Activated CD8-positive, alpha-beta memory T cell treated with anti-CD3 and anti-CD28 coated beads for 48 hours (primary cell): ENCODE results near the gene FTO.

Experiments
- DNase-seq, 3 experiments: peaks; one replicate each; pipeline ENCODE4 v3.0.0-alpha.2; 2020; ENCODE audit warnings: low read depth in 2 of 3, low spot score in 2 of 3

Gene FTO

DNA sequence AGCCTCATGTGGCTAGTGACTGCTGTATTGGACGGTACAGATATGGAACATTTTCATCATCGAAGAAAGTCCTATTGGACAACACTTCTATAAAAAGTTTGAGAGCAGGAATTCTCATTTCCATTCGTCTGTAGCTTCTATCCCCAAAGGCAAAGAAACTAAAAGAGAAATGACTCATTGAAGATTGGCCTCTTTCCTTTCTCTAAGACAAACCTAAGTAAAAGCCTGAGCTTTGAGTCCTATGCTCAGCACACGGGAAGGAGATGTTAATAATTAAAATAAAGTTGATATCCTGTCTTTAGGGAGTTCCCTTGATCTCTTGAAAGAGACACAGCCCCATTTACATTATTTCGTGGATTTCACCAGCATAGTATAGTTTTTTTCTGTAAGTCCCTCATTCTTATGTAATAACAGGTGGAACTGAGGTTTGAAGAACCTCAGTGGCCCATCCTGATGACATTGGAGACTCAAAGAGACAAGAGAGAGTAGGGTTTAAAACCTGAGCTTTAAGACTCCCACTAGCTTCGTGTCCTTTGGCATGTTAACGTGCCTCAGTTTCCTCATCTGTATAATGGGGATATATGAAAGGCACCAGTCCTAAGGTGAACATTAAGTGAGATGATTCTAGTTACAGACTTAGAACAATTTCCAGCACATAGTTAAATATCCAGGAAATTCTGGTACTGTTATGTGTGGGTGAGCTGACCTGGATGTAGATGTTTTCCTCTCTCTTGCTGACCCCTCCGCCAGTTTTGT lies 408.7 kb downstream of the FTO start:
- DNase-seq: no peak

DNA sequence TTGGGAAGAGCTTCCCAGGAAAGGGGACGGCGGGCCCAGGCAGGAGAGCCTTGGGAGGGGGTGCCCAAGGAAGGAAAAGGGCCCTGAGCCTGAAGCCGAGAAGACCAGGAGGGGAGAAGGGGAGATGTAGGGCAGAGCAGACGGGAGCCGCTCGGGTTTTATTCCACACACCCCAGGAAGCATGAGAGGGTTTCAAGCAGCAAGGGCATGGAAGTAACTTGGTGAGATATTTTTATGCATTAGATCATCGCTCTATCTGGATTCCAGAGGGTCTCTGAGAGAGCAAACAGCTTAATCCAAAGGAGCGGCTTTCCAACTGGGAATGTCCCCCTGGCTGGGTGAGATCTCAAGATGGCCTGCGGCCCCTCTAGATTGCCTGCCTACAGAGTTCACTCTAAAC lies 411.6 kb downstream of the FTO start:
- DNase-seq: no peak

DNA sequence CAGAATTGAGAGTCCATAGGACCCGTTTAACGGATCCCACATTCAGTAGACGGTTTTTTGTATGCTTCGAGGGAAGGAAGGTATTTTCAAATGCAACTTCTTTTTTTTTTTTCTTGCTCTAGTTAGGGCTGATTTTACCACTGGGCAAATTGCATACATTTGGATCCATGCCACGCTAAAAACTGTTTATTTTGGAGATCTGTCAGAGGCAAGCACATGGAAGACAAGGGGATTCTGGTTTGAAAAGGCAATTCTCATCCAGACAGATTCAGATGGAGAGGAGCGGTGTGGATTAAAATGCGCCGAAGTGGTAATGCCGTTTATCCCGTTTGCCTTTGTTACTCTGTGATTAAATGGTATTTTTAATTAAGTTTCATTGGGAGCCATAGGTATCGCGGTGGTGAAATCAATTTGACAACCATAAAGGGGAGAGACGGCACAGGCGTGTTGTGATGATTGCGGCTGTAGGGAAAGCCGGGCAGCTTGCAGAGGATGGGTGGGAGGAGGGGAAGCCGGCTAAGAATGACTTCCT lies 412.2 kb downstream of the FTO start:
- no peak for DNase-seq

DNA sequence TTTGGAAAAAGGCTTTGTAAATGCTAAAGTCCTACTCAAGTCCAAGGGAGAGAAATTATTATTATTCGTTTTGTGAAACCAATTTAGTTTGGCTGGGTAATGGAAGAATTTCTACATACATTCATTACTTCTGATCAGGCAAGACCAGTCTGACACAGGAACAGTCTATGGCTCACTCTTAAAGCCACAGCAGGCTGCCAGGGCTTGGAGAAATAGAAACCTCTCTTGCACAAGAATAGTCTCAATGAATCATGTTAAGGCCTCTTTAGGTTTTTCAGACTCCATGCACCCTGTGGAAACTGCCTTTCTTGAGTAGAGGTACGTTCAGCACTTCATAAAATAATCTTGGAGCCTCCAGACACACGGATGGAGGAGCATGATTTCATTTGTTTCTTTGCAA lies 414.9 kb downstream of the FTO start:
- no peak for DNase-seq

DNA sequence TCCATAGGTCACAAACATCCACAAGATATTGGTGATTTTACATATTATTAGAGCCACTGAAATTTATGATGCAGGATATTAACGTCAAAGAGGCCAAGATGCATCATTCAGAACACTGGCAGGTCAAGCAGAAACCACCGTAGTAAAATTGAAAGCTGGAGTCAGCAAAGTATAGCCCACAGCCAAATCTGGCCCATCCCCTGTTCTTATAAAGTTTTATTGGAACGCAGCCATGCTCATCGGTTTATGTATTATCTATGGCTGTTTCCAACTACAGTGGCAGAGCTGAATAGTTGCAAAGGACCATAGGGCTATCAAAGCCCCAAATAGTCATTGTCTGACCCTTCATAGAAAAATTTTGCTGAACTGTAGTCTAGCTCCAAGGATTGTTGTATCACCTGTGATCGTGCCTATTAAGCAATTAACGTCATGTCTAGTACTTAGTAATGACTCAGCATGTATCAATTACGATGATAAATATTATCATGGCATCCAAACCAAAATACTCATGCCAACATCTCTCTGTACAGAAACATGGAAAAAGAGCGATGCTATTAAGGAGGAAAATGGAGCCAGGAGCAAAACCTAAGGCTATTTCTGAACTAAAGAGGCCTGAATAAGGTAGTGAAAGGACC lies 417.0 kb downstream of the FTO start:
- DNase-seq: no peak

DNA sequence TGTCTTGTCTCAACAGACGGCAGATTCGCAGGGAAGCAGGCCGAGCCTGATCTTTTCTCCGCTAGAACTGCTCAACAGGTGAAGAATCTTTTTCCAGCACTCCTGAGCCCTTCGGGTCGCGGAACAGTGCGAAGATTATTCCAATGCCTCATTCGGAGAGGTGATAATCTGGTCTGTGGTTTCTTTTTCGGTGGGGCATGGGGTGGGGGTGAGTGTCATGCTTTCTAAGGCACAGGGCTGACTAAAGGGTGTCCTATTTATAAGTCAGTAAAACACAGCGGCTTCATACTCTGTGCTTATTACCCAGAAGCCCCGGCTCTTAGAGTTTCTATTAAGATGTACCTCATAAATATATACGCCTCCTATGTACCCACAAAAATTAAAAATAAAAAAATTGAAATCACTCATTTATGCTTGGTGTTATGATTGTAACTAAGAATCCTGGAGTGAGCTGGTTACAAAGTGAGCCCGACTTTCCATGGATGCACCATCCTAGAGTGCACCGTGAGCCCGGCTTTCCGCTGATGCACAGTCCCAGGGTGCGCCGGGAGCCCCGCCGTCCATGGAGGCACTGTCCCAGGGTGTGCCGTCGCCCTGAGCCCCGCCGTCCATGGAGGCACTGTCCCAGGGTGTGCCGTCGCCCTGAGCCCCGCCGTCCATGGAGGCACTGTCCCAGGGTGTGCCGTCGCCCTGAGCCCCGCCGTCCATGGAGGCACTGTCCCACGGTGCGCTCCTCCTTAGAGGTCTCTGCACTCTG lies 417.8 kb downstream of the FTO start:
- DNase-seq: no peak

DNA sequence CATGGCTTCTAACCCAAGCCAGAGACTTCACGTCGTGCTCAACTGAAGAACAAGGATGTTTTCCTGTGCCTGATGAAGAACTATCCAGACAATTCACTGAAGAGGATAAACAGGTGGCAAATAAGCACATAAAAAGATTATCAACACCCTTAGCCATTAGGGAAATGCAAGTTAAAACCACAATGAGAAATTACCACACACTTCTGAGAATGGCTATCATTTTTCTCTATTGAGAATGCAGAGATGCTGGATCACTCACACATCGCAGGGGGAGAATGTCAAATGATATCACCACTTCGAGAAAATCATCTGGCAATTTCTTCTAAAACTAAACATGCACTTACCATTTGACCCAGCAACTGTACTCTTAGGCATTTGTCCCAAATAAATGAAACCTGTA lies 419.8 kb downstream of the FTO start:
- DNase-seq: no peak

GRCh38 chr16:54125751-54126655 lies 422.0 kb downstream of the FTO start:
- DNase-seq: no peak

- DNase-seq: no peak
These were observed 423.0 kb downstream of the FTO start for GRCh38 chr16:54126907-54127306.

DNA sequence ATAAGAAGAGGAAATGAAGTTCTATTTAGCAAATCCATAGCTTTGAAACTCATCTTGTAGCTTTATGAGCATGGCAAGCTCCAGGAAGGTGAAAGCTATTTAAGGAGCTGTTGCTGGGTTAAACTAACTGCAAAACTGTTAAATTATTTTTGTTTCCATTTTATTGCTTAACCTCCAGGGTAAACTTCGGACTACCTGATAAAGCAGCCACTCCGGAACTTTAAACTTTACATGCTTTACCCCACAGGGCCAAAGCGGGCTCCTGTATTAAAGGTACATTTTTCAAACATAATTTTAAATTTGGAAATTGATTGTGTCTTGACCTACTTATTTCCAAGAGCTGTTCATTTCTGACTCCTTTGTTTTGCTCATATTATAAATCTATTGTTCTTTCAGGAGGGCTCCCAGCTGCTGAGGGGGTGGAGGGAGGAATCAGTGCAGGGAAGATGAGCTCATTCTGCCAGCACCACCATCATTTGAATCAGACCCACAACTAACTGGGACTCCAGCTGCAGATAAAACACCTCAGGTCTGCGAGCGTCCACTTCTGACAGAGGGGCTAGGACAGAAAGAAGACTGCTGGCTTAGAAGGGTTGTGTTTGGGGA lies 424.8 kb downstream of the FTO start:
- no peak for DNase-seq

DNA sequence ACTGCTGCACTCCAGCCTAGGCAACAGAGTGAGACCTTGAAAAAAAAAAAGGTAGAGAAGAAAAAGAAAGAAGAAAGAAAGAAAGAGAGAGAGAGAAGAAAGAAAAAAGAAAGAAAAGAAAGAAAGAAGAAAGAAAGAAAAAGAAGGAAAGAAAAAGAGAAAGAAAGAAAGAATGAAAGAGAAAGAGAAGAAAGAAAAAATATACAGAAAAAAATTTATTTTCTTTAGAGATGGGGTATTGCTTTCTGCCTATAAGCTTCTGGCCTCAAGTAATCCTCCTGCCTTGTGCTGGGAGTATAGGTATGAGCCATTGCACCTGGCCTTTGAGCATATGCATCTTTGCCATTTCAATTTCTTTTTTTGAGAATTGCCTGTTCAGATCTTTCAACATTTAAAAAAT lies 425.9 kb downstream of the FTO start:
- no peak for DNase-seq

- DNase-seq: no peak
These were observed 431.7 kb downstream of the FTO start for GRCh38 chr16:54135361-54136275.

GRCh38 chr16:54136276-54136625 lies 432.3 kb downstream of the FTO start:
- DNase-seq: no peak

DNA sequence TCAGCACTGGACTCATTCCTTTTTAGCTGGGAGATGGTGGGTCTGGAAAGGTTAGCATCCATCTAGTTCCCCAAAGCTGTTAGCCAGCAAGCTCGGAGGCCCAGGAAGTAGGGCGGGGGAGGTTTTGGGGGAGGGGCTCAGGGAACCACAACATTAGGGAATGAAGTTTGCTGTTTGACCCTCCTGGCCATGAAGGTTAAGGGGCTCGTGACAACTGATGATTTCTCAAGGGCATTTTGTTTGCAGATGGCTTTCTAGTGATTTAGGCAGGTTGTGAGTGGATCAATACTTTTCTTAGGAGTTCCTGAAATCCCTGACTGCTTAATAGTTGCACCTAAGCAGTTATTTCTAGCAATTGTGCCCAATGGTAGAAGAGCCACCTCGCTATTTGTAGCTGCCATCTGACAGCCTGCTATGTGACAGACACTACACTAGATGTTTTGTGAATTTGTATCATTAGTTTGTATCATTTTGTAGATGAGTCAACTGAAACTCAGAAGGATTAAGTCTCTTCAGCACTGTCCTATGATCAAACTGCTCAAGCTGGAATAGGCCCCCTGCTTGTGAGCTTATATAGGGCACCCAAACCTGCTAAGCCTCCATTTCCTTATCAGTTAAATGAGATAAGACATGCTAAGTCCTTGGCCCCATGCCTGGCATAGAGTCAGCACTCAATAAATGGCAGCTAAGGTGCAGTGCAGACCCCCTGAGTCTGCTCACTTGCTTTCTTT lies 436.3 kb downstream of the FTO start:
- no peak for DNase-seq

DNA sequence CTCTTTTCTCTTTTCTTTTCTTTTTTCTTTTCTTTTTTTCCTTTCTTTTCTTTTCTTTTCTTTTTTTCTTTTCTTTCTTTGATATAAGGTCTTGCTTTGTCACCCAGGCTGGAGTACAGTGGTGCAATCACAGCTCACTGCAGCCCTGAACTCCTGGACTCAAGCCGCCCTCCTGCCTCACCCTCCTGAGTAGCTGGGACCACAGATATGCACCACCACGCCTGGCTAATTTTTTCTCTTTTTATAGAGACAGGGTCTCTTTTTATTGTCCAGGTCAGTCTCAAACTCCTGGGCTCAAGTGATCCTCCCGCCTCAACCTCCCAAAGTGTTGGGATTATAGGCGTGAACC lies 436.8 kb downstream of the FTO start:
- DNase-seq: no peak

DNA sequence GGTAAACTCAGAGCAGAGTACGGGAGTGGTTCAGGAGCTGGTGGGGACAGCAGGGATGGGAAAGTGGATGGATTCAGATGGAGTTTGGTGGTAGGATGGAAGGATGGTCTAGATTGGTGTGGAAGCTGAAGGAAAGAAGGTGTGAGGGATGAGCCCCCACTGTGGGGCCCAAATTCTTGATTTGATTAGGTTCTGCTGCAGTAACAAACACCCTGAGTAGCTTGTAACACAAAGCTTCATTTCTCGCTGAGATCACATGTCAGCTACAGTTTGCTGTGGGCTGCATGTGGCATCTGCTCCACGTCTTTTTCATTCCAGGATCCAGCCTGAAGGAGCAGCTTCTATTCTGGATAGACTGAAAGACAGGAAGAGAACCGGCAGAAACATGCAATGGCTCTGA lies 438.8 kb downstream of the FTO start:
- DNase-seq: no peak

GRCh38 chr16:54143410-54143809 lies 439.5 kb downstream of the FTO start:
- no peak for DNase-seq

DNA sequence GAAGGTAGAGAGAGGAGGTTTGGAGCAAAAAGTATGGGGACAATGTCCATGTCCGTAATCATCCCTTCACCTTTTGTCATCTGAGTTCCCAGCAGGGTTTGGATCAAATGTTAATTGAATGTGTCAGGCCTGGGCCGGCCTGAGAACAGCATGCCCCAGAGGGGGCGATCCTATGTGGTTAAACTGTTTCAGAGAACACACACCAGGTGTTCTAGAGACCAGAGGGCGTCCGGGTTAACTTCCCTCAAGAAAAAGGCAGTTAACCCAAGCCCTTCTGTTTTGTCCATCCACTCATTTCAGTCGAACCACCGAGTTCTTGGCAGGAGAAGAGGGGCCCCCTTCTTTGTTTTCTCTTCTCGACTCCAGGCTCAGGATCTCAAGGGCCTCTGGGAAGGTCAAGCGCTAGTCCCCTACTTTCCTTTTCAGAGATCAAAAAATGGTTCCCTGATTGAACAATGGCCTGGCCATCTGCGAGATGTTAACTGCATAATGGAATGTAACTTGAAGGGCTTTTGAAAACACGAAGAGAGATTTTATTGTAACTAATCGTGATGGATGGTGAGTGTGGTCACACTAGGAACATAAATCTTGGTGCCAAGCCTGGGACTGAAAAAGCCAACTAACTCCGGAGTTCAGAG lies 440.1 kb downstream of the FTO start:
- DNase-seq: no peak

GRCh38 chr16:54144572-54144947 lies 440.6 kb downstream of the FTO start:
- no peak for DNase-seq
